Fibroblast of lung (primary cell): ENCODE results near the gene UBTF. TPM values are rescaled to one million over a fixed set of nuclear protein-coding genes. Genes with fewer than 3 reads are reported as not detected.

Experiments used
- DNase-seq, 2 donors: peaks; one replicate each; pipeline versions ENCODE4 v3.0.0 to v3.0.0-alpha.2; 2010; ENCODE audit warnings: low read depth in 2 of 2
- H2AFZ ChIP-seq: 2 replicates; pipeline ENCODE4 v1.5.1; 2012; ENCODE audit warnings: low read length, control low read depth, inconsistent platforms
- H3K27ac ChIP-seq: 2 replicates; pipeline ENCODE4 v1.5.1; 2011; ENCODE audit warnings: low read length, control low read depth; ENCODE audit not compliant: insufficient read depth
- H3K27me3 ChIP-seq: 2 replicates; pipeline ENCODE4 v1.5.1; 2011; ENCODE audit warnings: mild to moderate bottlenecking, low read length; ENCODE audit not compliant: control insufficient read depth, insufficient read depth
- H3K36me3 ChIP-seq: 2 replicates; pipeline ENCODE4 v1.5.1; 2011; ENCODE audit warnings: low read length; ENCODE audit not compliant: control insufficient read depth, insufficient read depth
- H3K4me1 ChIP-seq: 2 replicates; pipeline ENCODE4 v1.5.1; 2011; ENCODE audit warnings: low read length; ENCODE audit not compliant: control insufficient read depth, insufficient read depth; ENCODE audit errors: extremely low read depth
- H3K4me2 ChIP-seq: 2 replicates; pipeline ENCODE4 v1.5.1; 2011; ENCODE audit warnings: low read length, control low read depth; ENCODE audit not compliant: insufficient read depth; ENCODE audit errors: extremely low read depth
- H3K4me3 ChIP-seq, 4 experiments: fragments of 200-600 bp in 1 of 4; sonication (generic) in 1 of 4; replicated peaks in 1 of 4; 2 replicates each; pipeline ENCODE4 v1.5.1; 2011 to 2016; ENCODE audit warnings: low read length in 4 of 4, low read depth in 3 of 4, mild to moderate bottlenecking in 3 of 4, control low read depth in 2 of 4, inconsistent platforms in 1 of 4, mixed read lengths in 1 of 4; ENCODE audit not compliant: insufficient read depth in 1 of 4; ENCODE audit errors: control extremely low read depth in 1 of 4
- H3K79me2 ChIP-seq: 2 replicates; pipeline ENCODE4 v1.5.1; 2012; ENCODE audit warnings: mild to moderate bottlenecking, low read length, inconsistent platforms; ENCODE audit not compliant: control insufficient read depth, insufficient read depth
- H3K9ac ChIP-seq: 2 replicates; pipeline ENCODE4 v1.5.1; 2011; ENCODE audit warnings: mild to moderate bottlenecking, low read length, control low read depth; ENCODE audit not compliant: insufficient read depth
- H3K9me3 ChIP-seq: 2 replicates; pipeline ENCODE4 v1.5.1; 2012; ENCODE audit warnings: low read depth, low read length; ENCODE audit not compliant: control insufficient read depth, insufficient read depth
- H4K20me1 ChIP-seq: 2 replicates; pipeline ENCODE4 v1.5.1; 2011; ENCODE audit warnings: low read length; ENCODE audit not compliant: control insufficient read depth, insufficient read depth; ENCODE audit errors: extremely low read depth
- EZH2 ChIP-seq: IDR thresholded peaks from 2 replicates; pipeline ENCODE4 v1.5.1; 2012; ENCODE audit warnings: low read length, control low read depth, mild to moderate bottlenecking; ENCODE audit errors: missing control alignments
- polyA plus RNA-seq, 2 donors: library from polyadenylated mRNA; depleted of rRNA in 1 of 2; stranded (reverse) in 1 of 2; unstranded in 1 of 2; fragments of >200 nt; gene quantifications; 2 replicates each; pipeline ENCODE4 v1.2.1, GENCODE V29; 2011 to 2012; ENCODE audit warnings: missing spikeins in 1 of 2
- total RNA-seq: library from RNA; depleted of rRNA; stranded (reverse); fragments of >200 nt; gene quantifications from 2 replicates; pipeline ENCODE4 v1.2.1, GENCODE V29; 2014
- TF ChIP-seq, protein P1 (sequence below), 2 donors: IDR thresholded peaks in 1 of 2; conservative IDR thresholded peaks in 1 of 2; 1 replicate in 1 of 2; 2 replicates in 1 of 2; pipeline ENCODE4 v1.5.1; 2011 to 2012; ENCODE audit warnings: low read length in 2 of 2, control low read depth in 1 of 2, inconsistent platforms in 1 of 2, low read depth in 1 of 2, mild to moderate bottlenecking in 1 of 2

UBTF gene
- total and polyA plus RNA-seq, 2 donors (not counting 1 experiment from before 2014, with no cell fraction given): 25.1 to 42.1 TPM

GRCh38 chr17:44267165-44267455, 47.6 kb upstream of the UBTF start:
- no peaks in the 10 kb centered on the region for H3K36me3 ChIP-seq
- H3K4me3 ChIP-seq: no peak overlapping the region
- no peak overlapping the region for H3K27ac ChIP-seq
- peaks cover 4% of the 10 kb centered on the region for H3K27me3 ChIP-seq
- TF ChIP-seq, protein P1, sequence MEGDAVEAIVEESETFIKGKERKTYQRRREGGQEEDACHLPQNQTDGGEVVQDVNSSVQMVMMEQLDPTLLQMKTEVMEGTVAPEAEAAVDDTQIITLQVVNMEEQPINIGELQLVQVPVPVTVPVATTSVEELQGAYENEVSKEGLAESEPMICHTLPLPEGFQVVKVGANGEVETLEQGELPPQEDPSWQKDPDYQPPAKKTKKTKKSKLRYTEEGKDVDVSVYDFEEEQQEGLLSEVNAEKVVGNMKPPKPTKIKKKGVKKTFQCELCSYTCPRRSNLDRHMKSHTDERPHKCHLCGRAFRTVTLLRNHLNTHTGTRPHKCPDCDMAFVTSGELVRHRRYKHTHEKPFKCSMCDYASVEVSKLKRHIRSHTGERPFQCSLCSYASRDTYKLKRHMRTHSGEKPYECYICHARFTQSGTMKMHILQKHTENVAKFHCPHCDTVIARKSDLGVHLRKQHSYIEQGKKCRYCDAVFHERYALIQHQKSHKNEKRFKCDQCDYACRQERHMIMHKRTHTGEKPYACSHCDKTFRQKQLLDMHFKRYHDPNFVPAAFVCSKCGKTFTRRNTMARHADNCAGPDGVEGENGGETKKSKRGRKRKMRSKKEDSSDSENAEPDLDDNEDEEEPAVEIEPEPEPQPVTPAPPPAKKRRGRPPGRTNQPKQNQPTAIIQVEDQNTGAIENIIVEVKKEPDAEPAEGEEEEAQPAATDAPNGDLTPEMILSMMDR (conservative IDR thresholded peaks at IDR 0.05 in 1 of 2, IDR thresholded peaks at IDR 0.05 in 1 of 2; ENCODE audit: low read depth in 1 of 2, low read length in 2 of 2): no peak
- no peaks in the 10 kb centered on the region for H4K20me1 ChIP-seq
- no peak overlapping the region for H3K9ac ChIP-seq
- DNase-seq: no peak
- no peaks in the 10 kb centered on the region for H3K9me3 ChIP-seq
- H3K4me1 ChIP-seq: no peaks in the 10 kb centered on the region
- H3K4me2 ChIP-seq: no peak overlapping the region
- H3K79me2 ChIP-seq: no peaks in the 10 kb centered on the region
- no peak overlapping the region for H2AFZ ChIP-seq

- peak in 1 of 2 donors; percentile 10 for DNase-seq
- Histone ChIP-seq H3K4me2 (no peak overlapping the region), H3K4me3 (no peak overlapping the region), H3K27ac (no peak overlapping the region), H3K9me3 (no peaks in the 10 kb centered on the region), H2AFZ (no peak overlapping the region), H3K79me2 (no peaks in the 10 kb centered on the region), H3K27me3 (peaks cover 4% of the 10 kb centered on the region), H3K36me3 (no peaks in the 10 kb centered on the region), H4K20me1 (no peaks in the 10 kb centered on the region), H3K4me1 (no peaks in the 10 kb centered on the region), H3K9ac (no peak overlapping the region)
- TF ChIP-seq, protein P1 (conservative IDR thresholded peaks at IDR 0.05 in 1 of 2, IDR thresholded peaks at IDR 0.05 in 1 of 2; ENCODE audit: low read depth in 1 of 2, low read length in 2 of 2): no peak
- no peak for TF ChIP-seq EZH2
Measured at GRCh38 chr17:44266402-44267164, 47.1 kb upstream of the UBTF start.

DNA sequence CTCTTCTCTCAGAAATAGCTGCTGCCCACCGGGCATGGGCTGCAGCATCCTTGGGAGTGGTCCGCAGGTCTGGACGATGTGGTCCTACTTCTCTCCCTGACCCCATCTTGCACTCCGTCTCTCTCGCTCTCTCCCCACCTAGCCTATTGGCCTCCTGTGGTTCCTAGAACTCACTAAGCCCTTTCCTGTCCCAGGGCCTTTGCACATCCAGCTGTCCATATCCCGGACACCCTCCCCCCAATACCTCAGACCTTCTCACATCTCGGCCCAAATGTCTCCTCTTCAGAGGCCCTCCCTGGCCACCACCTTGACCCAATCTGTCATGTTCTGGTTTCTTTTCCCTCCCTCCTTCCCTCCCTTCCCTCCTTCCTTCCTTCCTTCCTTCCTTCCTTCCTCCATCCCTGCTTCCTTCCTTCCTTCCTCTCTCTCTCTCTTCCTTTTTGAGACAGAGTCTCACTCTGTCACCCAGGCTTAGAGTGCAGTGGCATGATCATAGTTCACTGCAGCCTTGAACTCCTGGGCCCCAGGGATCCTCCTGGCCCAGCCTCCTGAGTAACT, 43.9 kb upstream of the UBTF start:
- no peaks in the 10 kb centered on the region for H3K79me2 ChIP-seq
- H3K4me1 ChIP-seq: no peaks in the 10 kb centered on the region
- H3K4me2 ChIP-seq: no peak overlapping the region
- no peak overlapping the region for H3K9ac ChIP-seq
- H4K20me1 ChIP-seq: no peaks in the 10 kb centered on the region
- H3K36me3 ChIP-seq: no peaks in the 10 kb centered on the region
- H3K27ac ChIP-seq: no peak overlapping the region
- TF ChIP-seq, protein P1 (conservative IDR thresholded peaks at IDR 0.05 in 1 of 2, IDR thresholded peaks at IDR 0.05 in 1 of 2; ENCODE audit: low read depth in 1 of 2, low read length in 2 of 2): no peak
- TF ChIP-seq EZH2: no peak
- no peak for DNase-seq
- H3K4me3 ChIP-seq: no peak overlapping the region
- H2AFZ ChIP-seq: no peak overlapping the region
- no peaks in the 10 kb centered on the region for H3K9me3 ChIP-seq
- peaks cover 2% of the 10 kb centered on the region for H3K27me3 ChIP-seq
